NCI-H1417 (cell line): Measurements from ENCODE around the gene ZNF609.

Experiments used
- DNase-seq, 3 experiments: peaks; one replicate each; lab custom pipeline; 2025; lab: John Stamatoyannopoulos, UW

Gene ZNF609

GRCh38 chr15:64731012-64731804 lies 270.8 kb downstream of the ZNF609 start:
- peak; percentile 68 to 92 (median 82) for DNase-seq

GRCh38 chr15:64731805-64732151 lies 271.4 kb downstream of the ZNF609 start:
- DNase-seq = no peak

GRCh38 chr15:64732156-64732860 lies 271.9 kb downstream of the ZNF609 start:
- DNase-seq = no peak
